Sciatic nerve (tissue), 2 donors: ENCODE results near the gene LRRC55. TPM values are rescaled to one million over a fixed set of nuclear protein-coding genes. Genes with fewer than 3 reads are reported as not detected.

Experiments used
- ATAC-seq: fragments of 200-7000 bp; cut with Tn5 transposase; one replicate; pipeline ENCODE4 v1.9.1; 2020; ENCODE audit warnings: mild to moderate bottlenecking, moderate library complexity
- DNase-seq: peaks from one replicate; pipeline ENCODE4 v3.0.0-alpha.2; 2020; ENCODE audit warnings: low spot score
- intact Hi-C: fragments of 100-400 bp; cut with DNase I; formaldehyde crosslinking; loops from one replicate; pipeline ENCODE4 v1.14.2; 2022
- total RNA-seq: library from RNA; stranded (reverse); fragmentation: NEBNext Ultra II Directional; extraction: Animal tissue kit (Norgen Biotek cat#: 25700); gene quantifications from one replicate; pipeline ENCODE4 v1.2.1, GENCODE V29; 2021
- donor health status: DM: no; HTN: no; CAD: no.
- donor health status: DM: no; HTN: no; CAD: no.

LRRC55 gene, protein sequence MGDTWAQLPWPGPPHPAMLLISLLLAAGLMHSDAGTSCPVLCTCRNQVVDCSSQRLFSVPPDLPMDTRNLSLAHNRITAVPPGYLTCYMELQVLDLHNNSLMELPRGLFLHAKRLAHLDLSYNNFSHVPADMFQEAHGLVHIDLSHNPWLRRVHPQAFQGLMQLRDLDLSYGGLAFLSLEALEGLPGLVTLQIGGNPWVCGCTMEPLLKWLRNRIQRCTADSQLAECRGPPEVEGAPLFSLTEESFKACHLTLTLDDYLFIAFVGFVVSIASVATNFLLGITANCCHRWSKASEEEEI
- not detected for total RNA-seq

DNA sequence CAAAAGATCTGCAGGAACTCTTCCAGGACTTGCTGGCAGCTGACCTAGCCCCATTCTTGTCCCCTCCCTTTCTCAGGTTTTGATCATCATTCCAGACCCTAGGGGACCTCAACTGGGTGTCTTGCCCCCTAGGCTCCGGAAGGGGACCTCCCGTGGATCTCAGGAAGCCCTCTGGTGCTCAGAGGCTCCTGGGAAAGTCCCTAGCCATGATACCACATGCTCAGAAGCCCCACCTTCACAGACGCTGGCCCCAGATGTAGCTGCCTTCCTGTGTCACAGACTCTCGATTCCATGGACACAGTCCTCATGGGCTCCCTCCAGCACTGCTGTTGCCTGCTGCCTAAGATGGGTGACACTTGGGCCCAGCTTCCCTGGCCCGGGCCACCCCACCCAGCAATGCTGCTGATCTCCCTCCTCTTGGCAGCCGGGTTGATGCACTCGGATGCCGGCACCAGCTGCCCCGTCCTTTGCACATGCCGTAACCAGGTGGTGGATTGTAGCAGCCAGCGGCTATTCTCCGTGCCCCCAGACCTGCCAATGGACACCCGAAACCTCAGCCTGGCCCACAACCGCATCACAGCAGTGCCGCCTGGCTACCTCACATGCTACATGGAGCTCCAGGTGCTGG is at the start of gene LRRC55:
Gene LRRC55 (plus strand): TSS at position 276 of the 628 bp plus-strand sequence. CDS start 70 bp downstream, at position 346.
- DNase-seq (no peak), ATAC-seq (no peak)
- intact Hi-C loops = no loop called here

DNA sequence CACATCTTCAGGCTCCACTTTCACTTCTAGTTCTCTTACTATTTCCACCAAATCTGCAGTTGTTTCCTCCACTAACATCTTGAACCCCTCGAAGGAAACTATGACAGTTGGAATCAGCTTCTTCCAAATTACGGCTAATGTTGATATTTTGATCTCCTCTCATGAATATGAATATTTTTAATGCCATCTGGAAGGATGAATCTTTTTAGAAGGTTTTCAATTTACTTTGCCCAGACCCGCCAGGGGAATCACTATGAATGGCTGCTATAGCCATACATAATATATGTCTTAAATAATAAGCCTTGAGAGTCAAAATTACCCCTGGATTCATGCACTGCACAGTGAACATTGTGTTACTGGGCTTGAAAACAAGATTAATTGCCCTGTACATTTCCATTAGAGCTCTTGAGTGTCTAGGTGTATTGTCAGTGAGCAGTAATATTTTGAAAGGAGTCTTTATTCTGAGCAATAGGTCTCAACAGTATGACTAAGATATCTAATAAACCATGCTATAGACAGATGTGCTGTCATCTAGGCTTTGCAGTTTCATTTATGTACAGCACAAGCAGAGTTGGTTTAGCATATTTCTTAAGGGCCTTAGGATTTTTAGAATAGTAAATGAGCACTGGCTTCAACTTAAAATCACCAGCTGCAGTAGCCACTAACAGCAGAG is 48.3 kb upstream of the LRRC55 start:
- intact Hi-C loops = no loop called here
- ATAC-seq = no peak

DNA sequence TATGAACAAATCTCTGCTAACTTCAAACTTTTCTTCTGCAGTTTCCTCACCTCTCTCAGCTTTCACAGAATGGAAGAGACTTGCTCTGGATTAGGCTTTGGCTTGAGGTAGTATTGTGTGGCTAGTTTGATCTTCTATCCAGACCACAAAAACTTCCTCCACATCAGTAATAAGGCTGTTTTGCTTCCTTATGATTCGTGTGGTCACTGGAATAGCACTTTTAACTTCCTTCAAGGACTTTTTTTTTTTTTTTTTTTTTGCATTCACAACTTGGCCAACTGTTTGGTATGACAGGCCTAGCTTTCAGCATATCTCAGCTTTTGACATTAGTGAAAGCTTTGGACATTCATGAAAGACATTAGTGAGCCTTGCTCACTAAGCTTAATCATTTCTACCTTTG is 47.5 kb upstream of the LRRC55 start:
- ATAC-seq (no peak), DNase-seq (no peak)
- intact Hi-C loops = no loop called here

More for the DNA sequence above, 48.3 kb upstream of the LRRC55 start:
- DNase-seq = no peak

DNA sequence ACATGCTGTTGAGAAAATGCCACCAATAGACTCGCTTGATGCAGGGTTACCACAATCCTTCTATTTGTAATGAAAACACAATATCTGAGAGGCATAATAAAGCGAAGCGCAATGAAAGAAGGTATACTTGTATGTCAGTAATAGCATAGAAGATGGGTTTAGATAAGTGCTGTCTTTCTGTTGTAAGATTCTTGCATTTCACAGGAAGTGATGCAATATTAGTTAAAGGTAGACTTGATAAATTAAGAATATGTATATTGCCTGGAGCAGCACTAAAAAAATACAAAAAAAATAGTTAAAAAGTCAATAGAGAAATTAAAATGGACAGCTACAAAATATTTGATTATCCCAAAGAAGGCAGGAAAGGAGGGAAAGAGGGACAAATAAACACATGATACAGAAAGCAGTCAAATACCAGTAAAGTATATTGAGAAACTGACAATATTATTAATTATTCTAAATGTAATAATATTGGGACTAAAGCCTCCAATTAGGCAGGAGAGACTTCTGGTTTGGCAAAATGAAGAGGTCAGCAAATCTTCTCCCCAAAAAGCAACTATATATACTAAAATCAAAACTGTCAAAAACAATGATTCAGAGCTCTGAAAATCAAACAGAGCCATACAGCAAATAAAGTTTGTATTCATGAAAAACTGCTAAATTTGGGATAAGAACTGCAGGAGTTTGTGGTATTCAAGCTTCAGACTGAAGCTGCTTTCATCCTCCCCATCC is 46.6 kb upstream of the LRRC55 start:
- ATAC-seq = no peak
- intact Hi-C loops = no loop called here
- DNase-seq = no peak

DNA sequence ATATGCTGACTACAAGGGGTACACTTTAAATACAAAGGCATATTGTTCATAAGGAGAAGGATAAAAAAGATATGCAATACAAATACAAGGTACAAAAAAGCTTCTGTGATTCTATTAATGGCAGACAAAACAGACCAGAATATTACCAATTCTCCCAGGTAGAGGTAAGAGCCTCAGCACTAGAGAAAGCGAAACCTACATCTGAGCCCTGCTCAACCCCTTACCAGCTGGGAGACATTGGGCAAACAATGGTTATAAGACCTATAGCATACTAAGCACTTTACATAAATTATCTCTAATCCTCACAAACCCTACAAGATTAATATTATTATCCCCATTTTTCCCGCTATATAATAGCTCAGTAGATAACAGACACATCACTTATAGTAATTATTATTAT is 41.2 kb upstream of the LRRC55 start:
- ATAC-seq (no peak), DNase-seq (no peak)
- intact Hi-C loops = no loop called here

DNA sequence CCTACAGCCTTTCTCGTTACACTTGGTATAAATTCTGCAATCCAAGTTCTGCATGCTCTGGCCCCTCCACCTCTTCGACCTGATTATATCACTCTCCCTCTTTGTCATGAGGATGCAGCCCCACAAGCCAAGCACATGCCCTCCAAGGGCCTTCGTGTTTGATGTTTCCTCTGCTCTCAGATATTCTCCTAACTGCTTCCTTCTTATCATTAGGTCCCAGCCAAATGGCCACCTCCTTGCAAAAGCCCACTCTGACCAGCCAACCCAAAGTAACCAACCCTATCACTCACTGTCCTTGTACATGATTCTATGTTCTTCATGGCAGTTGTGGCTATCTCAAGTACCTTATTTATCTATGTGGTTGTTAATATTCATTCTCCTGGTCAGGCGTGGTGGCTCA is 38.3 kb upstream of the LRRC55 start:
- ATAC-seq (no peak), DNase-seq (no peak)
- intact Hi-C loops = no loop called here

DNA sequence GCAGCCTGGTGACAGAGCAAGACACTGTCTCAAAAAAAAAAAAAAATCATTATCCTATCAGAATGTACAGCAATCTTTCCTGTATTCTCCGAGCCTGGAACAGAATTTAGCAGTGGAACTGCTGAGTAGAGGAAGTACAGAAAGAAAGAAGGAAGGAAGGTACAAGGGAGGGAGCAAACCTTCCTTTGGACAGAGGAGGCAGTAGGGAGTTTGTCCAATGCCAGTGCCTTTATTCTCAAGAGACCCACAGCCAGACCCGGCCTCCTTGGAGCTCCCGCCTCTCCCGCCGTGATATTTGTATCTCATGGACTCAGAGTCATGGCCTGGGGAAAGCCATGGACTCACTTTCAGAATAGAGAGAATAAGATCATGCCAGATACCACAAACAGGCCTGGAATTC is 37.7 kb upstream of the LRRC55 start:
- intact Hi-C loops = no loop called here
- DNase-seq (no peak), ATAC-seq (no peak)

DNA sequence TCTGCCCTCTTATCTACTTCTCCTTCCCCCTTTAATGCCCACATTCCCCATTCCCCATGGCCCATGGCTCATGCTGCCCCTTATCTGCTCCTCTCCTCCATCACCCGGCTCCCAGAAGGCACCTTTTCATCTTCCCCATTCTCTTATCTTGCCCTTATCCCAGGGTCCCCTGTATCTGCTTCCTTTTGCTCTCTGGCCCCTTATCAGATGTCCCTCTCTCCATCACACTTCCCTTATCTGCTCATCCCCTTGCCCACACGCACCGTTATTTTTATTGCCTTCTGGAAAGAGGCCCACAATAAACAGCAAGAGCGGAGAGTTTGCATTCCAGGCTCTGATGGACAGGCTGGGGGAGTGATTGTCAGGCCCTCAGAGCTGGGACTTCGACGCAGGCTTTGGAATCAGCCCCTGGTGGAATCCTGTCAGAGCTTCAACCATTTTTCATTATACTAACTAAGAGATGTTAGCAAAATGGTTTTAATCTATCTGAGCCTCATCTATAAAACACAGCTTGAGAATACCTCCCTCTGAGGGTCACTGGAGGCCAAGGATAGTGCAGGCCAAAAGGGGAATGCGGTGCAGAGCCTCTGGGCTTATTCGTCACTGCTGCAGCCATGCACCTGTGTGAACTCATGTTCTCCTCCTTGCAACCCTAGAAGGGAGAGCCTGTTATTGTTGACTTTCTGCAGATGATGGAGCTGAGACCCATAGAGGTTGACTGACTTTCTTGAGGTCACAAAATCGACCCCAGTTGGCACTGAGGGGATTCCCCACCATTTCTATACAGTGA is 37.0 kb upstream of the LRRC55 start:
- DNase-seq (no peak), ATAC-seq (no peak)
- intact Hi-C loops = no loop called here

DNA sequence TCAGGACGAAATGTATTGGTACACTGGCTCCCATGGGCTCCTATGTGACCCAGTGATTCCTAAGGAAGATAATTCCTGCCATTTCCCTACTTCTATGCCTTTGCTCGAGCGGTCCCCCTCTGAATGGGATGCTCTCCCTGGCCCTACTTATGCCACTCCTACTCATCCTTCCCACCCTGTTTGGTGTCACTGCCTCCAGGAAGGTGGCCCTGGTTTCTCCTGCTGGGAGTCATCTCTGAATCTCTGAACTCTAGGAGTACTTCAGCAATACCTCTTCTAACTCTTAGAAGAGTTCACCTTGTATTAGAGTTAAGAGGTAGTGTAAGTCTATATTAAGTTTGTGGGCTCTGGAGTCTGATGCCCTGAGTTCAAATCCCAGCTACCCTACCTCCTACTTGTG is 35.5 kb upstream of the LRRC55 start:
- no peak for ATAC-seq
- intact Hi-C loops = no loop called here
- DNase-seq = no peak

DNA sequence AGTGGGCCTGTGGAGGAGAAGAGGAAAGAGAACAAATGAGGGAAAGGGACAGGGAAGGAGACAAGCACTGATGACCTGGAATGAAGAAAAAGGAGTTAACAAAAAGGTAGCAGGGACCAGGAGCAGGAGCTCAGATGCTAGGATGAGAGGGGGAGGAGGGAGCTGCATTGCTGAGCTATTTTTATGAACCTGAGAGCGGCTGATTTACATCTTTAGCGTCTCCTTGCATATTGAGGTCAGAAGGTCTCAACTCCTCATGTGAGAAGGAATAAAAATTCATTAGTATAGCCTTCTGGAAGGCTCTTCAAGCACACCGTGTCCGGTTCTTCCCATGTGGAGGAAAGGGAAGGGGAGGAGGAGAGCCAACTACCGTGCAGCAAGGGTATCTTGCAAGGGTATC is 33.1 kb upstream of the LRRC55 start:
- intact Hi-C loops = no loop called here
- no peak for ATAC-seq
- no peak for DNase-seq

DNA sequence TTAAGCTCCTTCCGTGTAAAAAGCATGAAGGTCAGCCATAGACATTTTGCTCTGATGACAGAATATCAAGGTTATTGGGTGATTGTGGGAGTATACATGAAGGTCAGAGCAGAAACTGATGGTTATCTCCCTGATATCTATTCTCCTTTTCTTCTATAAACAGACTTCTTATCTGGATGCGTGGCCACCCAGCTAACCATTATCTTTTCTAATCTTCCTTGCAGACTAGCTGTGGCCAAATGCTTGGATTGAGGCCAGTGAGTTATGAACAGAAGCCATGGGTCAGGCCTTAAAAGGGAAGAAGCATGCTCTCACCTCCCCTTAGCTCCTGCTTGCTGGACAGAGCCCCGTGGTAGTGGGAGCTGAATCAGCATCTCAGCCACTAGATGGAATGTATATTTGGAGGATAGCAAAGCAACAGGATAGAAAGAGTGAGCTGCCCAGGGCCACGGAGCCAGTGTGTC is 31.3 kb upstream of the LRRC55 start:
- DNase-seq = no peak
- no peak for ATAC-seq
- intact Hi-C loops = no loop called here

DNA sequence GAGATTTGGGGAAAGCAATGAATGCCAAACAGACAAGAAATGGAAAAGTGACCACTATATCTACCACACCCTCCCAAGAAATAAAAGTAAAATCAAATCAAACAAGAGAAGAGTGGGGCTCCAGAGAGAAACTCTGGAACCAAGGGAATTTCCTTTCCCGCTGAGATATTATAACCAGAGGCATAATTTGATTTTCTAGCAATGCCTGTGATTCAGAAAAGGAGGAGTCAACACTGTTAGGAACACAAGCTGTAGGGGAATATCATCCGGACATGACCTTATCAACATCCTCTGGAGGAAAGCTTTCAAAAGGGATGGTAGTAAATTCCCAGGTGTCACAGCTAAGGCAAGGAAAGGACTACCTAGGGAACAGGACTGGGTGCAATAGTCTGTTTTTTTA is 29.6 kb upstream of the LRRC55 start:
- DNase-seq = no peak
- intact Hi-C loops = no loop called here

DNA sequence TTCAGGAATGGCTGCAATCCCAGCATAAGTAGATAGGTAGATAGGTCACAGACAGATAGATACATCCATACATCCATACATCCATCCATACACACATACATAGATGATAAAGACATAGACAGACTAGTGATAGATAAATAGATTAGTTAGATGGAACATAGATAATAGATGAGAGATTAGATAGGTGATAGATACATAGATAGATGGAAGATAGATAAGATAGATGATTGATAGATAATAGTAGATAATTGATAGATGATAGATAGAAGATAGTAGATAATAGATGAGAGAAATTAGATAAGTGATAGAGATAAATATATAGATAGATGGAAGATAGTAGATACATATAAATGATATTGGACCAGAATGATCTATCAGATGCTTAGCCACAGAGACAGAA is 28.3 kb upstream of the LRRC55 start:
- DNase-seq (no peak), ATAC-seq (no peak)

More for the DNA sequence above, 29.6 kb upstream of the LRRC55 start:
- ATAC-seq = no peak

DNA sequence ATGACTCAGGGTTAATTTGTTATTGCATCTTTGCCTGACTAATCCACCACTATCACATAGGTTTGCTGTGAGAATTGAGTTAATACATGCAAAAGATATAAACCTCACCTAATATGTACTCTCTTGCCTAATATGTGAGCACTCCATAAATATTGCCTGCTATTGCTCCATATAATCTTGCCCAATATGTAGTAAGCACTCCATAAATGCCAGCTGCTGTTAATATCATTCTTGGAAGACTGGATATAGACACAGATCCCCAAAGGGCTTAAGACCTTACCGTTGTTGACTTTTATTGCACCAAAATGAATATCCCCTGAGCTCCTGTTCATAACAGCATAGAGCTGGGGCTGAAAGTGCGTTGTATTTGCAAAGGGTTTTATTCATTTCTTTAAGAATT is 27.0 kb upstream of the LRRC55 start:
- ATAC-seq = no peak
- intact Hi-C loops = no loop called here
- DNase-seq = no peak

More for the DNA sequence above, 28.3 kb upstream of the LRRC55 start:
- intact Hi-C loops = no loop called here

DNA sequence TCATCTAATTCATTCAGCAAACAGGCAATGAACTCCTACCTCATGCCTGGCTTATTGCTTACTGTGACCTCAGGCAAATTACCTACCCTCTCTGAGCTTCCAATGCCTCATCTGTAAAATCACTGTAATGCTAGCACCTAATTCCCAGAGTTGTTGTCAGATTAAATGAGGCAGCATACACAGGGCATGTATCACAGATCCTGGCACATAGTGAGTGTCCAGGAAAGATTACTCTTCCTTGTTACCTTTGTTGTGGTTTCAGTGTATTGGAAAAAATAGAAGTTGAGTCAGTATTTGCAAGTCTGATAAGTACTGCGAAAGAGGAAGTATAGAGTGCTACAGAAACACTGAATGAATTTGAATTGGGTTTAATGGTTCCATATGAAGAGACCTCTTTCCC is 26.4 kb upstream of the LRRC55 start:
- ATAC-seq (no peak), DNase-seq (no peak)
- intact Hi-C loops = no loop called here

DNA sequence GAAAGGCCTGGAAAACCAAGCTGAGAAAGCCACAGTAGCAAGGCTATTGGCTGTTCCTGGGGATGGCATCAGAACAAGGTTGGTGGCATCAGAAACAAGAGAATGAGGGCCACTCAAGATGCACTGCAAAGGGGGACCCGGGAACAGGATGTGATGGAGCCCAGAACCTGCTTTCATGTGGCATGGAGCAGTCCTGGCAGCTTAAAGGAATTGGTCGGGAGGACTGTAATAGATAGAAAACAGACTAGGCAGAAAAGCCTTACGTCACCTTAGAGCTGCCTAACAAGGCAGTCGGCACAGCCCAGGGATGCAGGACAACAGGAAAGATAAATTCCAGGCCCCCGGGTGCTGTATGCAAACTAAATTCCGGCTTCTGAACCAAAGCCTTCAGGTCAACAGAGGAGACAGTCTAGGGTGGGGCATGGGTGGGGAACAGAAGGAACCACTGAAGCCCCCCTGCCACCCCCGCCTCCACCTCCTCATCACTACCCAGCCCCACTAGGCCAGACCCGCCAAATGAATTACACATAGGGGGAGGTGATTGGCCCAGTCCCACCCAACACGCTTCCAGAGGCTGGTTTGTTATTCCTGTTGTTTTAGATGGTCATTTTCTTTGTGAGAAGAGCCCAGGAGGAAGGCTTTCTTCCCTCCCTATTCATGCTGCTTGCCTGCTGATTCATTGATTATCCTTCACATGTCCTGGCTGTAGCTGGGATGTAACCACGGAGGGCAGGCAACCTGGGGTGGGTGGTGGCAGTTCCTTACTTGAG is 25.7 kb upstream of the LRRC55 start:
- ATAC-seq = no peak
- intact Hi-C loops = no loop called here

DNA sequence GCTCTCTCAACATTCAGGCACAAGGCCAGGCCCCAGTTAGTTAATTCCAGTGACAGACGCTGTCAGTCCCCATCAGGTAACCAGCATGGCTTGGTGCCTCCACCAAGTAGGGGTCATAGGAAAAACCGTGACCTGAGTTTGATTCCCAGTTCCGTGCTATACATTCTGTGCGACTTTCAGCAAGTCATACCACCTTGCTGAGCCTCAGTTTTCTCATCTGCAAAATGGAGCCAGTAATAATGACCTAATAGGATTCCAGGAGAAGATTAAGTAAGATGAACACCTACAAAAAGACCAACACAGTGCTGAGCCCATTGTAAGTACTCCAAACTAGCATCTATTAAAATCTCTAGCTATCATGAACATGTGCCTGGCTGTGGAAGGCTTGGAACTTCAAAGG is 24.8 kb upstream of the LRRC55 start:
- ATAC-seq (no peak), DNase-seq (no peak)
- intact Hi-C loops = no loop called here

More for the DNA sequence above, 25.7 kb upstream of the LRRC55 start:
- no peak for DNase-seq

DNA sequence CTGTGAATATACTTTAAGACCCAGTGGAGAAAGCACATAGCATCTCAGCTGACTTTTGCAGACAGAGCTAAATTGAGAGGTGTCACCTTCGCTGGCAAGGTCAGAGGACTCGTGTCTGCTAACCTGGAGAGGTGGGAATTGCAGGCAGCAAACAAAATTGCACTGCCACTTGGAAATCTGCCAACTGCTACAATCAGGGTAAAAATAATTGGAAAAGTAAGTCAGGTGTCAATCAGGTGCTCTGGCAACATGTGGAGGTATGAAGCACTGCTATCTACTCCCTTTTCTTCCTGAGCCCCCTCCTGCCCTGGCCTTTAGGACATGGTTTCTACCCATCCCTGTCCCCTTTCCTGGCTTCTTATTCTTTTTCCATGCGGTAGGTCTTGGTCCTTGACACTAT is 24.1 kb upstream of the LRRC55 start:
- intact Hi-C loops = no loop called here
- no peak for ATAC-seq
- DNase-seq = no peak
